Activated CD8-positive, alpha-beta T cell treated with anti-CD3 and anti-CD28 coated beads, Interleukin-2, amount 10 ng/mL, durations not matched to agents 7 days and 5 days (primary cell): ENCODE measurements around the gene TLE3. TPM values are rescaled to one million over a fixed set of nuclear protein-coding genes. Genes with fewer than 3 reads are reported as not detected.
A peak's percentile ranks its signal among the peaks of the same experiment; 100 is the strongest.

Experiments
- ATAC-seq: fragments of 150-1000 bp; cut with Tn5 transposase; one replicate; pipeline ENCODE4 v1.10.0; 2021; ENCODE audit warnings: moderate library complexity
- CTCF ChIA-PET: fragments of 350-600 bp; sonication (Branson Sonifier 250); formaldehyde crosslinking; loops from one replicate; lab custom pipeline; 2021; ENCODE audit warnings: antibody characterized with exemption; lab: Charles Lee
- POLR2A ChIA-PET: fragments of 350-600 bp; sonication (Branson Sonifier 250); formaldehyde crosslinking; loops from one replicate; lab custom pipeline; 2021; ENCODE audit warnings: antibody characterized with exemption; lab: Charles Lee
- DNase-seq: peaks from one replicate; pipeline ENCODE4 v3.0.0-alpha.2; 2020
- H3K27ac Mint-ChIP-seq: one replicate; pipeline ENCODE4 v1.8.0; 2021; ENCODE audit warnings: mild to moderate bottlenecking, mixed read lengths
- H3K27me3 Mint-ChIP-seq: one replicate; pipeline ENCODE4 v1.8.0; 2021; ENCODE audit warnings: low read depth, mixed read lengths
- H3K36me3 Mint-ChIP-seq: one replicate; pipeline ENCODE4 v1.8.0; 2021; ENCODE audit warnings: low read depth, mixed read lengths
- H3K4me1 Mint-ChIP-seq: one replicate; pipeline ENCODE4 v1.8.0; 2021; ENCODE audit warnings: low read depth, mixed read lengths
- H3K4me3 Mint-ChIP-seq: one replicate; pipeline ENCODE4 v1.8.0; 2021; ENCODE audit warnings: mild to moderate bottlenecking, mixed read lengths
- H3K9me3 Mint-ChIP-seq: one replicate; pipeline ENCODE4 v1.8.0; 2022; ENCODE audit warnings: mixed read lengths; ENCODE audit not compliant: insufficient read depth
- total RNA-seq, 2 experiments: library from RNA; stranded (reverse); gene quantifications; one replicate each; pipeline ENCODE4 v1.2.3, GENCODE V29; 2021

The TLE3 gene
- total RNA-seq = 10 to 100 TPM; 64.0 to 71.1 TPM

DNA sequence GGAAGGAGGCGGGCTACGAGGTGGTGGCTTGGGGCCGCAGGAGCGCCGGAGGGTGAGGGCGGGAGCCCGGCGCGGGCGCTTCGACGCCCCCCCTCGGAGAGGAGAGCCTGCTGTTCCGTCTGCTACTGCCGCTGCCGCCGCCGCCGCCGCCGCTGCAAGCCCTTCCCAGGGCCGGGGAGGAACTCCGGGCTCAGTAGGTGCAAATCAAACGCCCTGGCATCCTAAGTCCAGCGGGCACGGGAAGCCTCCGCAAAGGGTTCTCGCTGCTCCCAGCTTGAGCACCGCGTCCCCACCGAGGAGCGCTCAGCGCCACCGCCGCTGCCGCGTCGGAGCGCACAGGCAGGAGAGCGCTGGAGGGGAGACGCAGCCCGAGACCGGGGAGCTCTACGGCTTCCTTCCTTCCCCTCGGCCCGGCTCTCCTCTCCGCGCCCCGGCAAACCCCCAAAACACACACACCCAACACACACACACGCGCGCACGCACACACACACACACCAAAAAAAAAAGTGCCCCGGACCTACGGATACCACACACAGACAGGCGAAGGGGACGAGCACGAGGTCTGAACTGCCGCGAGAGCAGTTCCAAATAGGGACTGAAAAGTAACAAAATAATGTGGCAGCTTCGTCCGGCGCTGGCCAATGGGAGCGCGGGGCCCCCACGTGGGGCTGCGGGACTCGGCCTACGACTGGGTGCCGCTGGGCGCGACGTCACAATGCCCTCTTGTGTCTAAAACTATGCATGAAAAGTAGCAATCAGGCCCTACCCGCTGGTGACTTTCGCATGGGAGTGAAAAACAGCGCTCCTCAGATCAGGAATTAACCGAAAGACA, at the start of gene TLE3:
TSS of gene TLE3 (minus strand) at position 597 of the 832 bp plus-strand sequence. CDS start 1,119 bp downstream, outside the sequence.
- peaks cover 63% of the 10 kb centered on the region for H3K4me1 Mint-ChIP-seq
- ChIA-PET POLR2A (interaction anchor here (0.5 to 3.2 kb wide), 26 partner anchors 11 to 683 kb away, joined by 3 to 14 read pairs (median 4); partner anchors contain the start of genes KIF23 and RPLP1), CTCF (interaction anchor here (0.8 to 2.3 kb wide), 20 partner anchors 74 to 635 kb away, joined by 3 to 9 read pairs (median 6); no protein-coding TSS in a partner anchor)

DNA sequence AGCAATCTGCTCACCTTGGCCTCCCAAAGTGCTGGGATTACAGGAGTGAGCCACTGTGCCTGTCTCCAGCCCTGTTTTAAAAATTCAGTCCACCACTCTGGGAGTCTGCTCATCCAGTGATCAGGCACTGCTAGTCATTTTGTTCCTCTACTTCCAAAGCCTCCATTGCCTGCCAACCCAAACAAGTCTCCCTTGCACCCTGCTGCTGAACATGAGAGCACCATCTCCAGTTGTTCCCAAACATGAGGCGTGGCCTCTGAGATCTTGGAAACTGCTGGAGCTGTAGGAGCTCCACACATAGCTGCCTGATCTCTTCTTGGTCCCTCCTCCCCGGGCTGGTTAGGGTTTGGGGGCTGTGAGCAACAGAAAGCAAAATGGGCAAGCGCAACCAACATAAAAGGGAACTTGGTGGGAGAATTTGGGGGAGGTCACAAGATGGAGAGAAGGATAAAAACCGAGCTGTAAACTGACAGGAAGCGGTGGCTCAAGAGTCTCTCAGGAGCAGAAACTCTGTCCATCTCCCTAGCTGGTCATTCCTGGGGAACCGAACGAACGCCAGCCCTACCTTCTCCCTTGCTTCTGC, 49.6 kb upstream of the TLE3 start:
- Mint-ChIP-seq H3K9me3 (no peaks in the 10 kb centered on the region), H3K27ac (no peak overlapping the region), H3K36me3 (no peaks in the 10 kb centered on the region), H3K4me1 (peaks cover 16% of the 10 kb centered on the region), H3K27me3 (peaks cover 50% of the 10 kb centered on the region), H3K4me3 (no peak overlapping the region)
- CTCF ChIA-PET = no interaction called here
- no peak for DNase-seq
- POLR2A ChIA-PET = interaction anchor here (1.0 kb wide), 1 partner anchor 433 kb away, joined by 3 read pairs; no protein-coding TSS in a partner anchor
- ATAC-seq = no peak

More for the DNA sequence above, at the start of gene TLE3:
- DNase-seq (peak; percentile 99), ATAC-seq (peak; percentile 66)
- peaks cover 31% of the 10 kb centered on the region for H3K36me3 Mint-ChIP-seq
- peak within 1 kb of the TSS; percentile 98 for H3K27ac Mint-ChIP-seq
- H3K4me3 Mint-ChIP-seq = peak within 1 kb of the TSS; percentile 97
- no peaks in the 10 kb centered on the region for H3K9me3 Mint-ChIP-seq
- H3K27me3 Mint-ChIP-seq = peaks cover 4% of the 10 kb centered on the region

GRCh38 chr15:70146771-70147170, 49.1 kb upstream of the TLE3 start:
- no peaks in the 10 kb centered on the region for H3K36me3 Mint-ChIP-seq
- peaks cover 17% of the 10 kb centered on the region for H3K4me1 Mint-ChIP-seq
- no peak for ATAC-seq
- no peak overlapping the region for H3K27ac Mint-ChIP-seq
- H3K27me3 Mint-ChIP-seq = peaks cover 50% of the 10 kb centered on the region
- POLR2A ChIA-PET = interaction anchor here (1.0 kb wide), 1 partner anchor 432 kb away, joined by 3 read pairs; no protein-coding TSS in a partner anchor
- CTCF ChIA-PET = no interaction called here
- H3K9me3 Mint-ChIP-seq = no peaks in the 10 kb centered on the region
- no peak for DNase-seq
- H3K4me3 Mint-ChIP-seq = no peak overlapping the region

GRCh38 chr15:70146162-70146561, 48.4 kb upstream of the TLE3 start:
- ChIA-PET POLR2A (no interaction called here), CTCF (no interaction called here)
- Mint-ChIP-seq H3K9me3 (no peaks in the 10 kb centered on the region), H3K4me3 (no peak overlapping the region), H3K36me3 (no peaks in the 10 kb centered on the region), H3K27ac (no peak overlapping the region), H3K27me3 (peaks cover 47% of the 10 kb centered on the region), H3K4me1 (peaks cover 23% of the 10 kb centered on the region)
- DNase-seq (no peak), ATAC-seq (no peak)

GRCh38 chr15:70145261-70145660, 47.5 kb upstream of the TLE3 start:
- no peak overlapping the region for H3K27ac Mint-ChIP-seq
- peaks cover 43% of the 10 kb centered on the region for H3K27me3 Mint-ChIP-seq
- ChIA-PET CTCF (no interaction called here), POLR2A (no interaction called here)
- H3K36me3 Mint-ChIP-seq = no peaks in the 10 kb centered on the region
- peaks cover 32% of the 10 kb centered on the region for H3K4me1 Mint-ChIP-seq
- no peak for DNase-seq
- ATAC-seq = no peak
- H3K4me3 Mint-ChIP-seq = no peak overlapping the region
- no peaks in the 10 kb centered on the region for H3K9me3 Mint-ChIP-seq

DNA sequence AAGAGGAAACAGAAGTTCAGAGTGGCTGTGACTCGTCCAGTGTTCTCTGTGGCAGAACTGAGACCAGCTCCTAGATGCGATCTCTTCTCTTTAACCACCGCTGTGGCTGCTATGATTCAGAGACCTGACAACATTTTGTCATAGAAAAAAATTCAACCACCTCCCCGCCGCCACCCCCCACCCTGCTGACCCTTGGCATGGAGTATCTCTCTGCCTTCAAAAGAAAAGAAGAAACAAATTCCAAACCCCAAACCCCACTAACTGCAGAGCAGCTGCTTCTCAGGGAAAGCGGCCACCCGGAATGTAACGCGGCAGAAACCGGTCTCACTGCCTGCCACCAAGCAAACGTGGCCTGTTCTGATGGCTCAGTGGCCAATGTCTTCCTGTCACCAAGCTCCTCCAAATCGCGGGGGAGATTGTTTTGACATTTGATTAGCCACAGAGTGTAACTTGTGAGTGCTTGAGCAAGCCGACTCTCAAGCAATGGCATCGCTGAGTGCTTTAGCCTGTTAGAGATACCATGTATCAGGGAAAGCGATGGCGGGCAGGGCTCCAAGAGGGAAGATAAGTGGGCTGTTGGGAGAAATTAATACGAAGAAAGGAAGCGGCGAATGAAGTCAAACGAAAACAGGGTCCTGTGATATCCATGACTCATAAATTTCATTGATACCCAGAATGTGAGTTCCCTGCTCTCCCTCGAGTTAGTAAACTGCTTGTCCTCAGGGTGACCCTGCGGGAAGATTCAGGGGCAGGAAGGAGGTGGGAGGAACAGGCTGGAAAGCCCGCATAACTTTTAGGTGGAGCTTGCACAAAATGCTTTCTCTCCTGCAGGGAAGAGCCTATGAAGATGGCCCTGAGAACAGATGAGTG, 44.8 kb upstream of the TLE3 start:
- Mint-ChIP-seq H3K4me1 (peaks cover 37% of the 10 kb centered on the region), H3K4me3 (no peak overlapping the region), H3K27me3 (peaks cover 34% of the 10 kb centered on the region), H3K36me3 (no peaks in the 10 kb centered on the region), H3K9me3 (no peaks in the 10 kb centered on the region), H3K27ac (peak overlapping the region; percentile 48)
- peak; percentile 52 for ATAC-seq
- CTCF ChIA-PET = interaction anchor here (1.0 kb wide), 1 partner anchor 324 kb away, joined by 3 read pairs; no protein-coding TSS in a partner anchor
- POLR2A ChIA-PET = interaction anchor here (0.8 to 1.0 kb wide), 3 partner anchors 9 to 46 kb away, joined by 3 read pairs; no protein-coding TSS in a partner anchor
- peak; percentile 31 for DNase-seq

GRCh38 chr15:70142072-70142321, 44.3 kb upstream of the TLE3 start:
- H3K4me3 Mint-ChIP-seq = no peak overlapping the region
- peaks cover 37% of the 10 kb centered on the region for H3K4me1 Mint-ChIP-seq
- peaks cover 30% of the 10 kb centered on the region for H3K27me3 Mint-ChIP-seq
- POLR2A ChIA-PET = interaction anchor here (0.8 to 1.0 kb wide), 3 partner anchors 10 to 46 kb away, joined by 3 read pairs; no protein-coding TSS in a partner anchor
- peak overlapping the region; percentile 50 for H3K27ac Mint-ChIP-seq
- DNase-seq (no peak), ATAC-seq (peak; percentile 38)
- H3K9me3 Mint-ChIP-seq = no peaks in the 10 kb centered on the region
- CTCF ChIA-PET = interaction anchor here (1.0 kb wide), 1 partner anchor 325 kb away, joined by 3 read pairs; no protein-coding TSS in a partner anchor
- H3K36me3 Mint-ChIP-seq = no peaks in the 10 kb centered on the region

DNA sequence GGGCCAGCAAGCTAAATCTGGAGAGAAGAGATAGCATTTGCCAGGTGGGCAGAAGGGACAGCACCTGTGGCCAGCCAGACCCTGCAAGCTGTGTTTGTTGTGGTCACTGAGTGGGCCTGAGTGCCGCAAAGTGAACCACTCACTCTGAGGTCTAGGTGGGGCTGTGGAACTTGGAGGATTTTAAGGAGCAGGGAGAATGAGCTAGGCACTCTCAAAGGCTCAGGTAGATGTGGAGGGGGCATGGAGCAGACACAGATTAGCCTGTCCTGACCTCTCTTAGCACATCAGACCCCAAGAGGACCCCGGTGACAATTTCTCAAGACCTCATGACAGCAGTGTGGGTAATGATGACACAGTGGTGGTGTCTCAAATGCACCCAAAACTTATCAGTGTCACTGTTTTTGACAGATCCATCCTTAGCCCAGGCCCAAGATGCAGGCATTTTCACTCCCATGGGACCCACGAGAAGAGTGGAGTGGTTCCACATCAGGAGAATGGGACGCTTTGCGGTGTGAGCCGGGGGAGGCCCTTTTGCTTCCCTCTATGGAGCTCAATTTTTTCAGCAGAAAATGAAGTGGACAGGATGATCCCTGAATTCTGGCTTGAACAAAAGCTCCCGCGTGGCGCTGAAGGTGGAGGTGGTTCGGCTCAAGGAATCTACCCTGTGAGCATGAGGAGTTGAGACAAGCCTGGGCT, 43.8 kb upstream of the TLE3 start:
- CTCF ChIA-PET = interaction anchor here (1.0 kb wide), 2 partner anchors 43 to 325 kb away, joined by 3 read pairs; no protein-coding TSS in a partner anchor
- Mint-ChIP-seq H3K36me3 (no peaks in the 10 kb centered on the region), H3K9me3 (no peaks in the 10 kb centered on the region), H3K27ac (peak overlapping the region; percentile 50), H3K4me1 (peaks cover 37% of the 10 kb centered on the region), H3K27me3 (peaks cover 30% of the 10 kb centered on the region), H3K4me3 (peak overlapping the region; percentile 35)
- POLR2A ChIA-PET = interaction anchor here (0.9 to 2.4 kb wide), 3 partner anchors 43 to 45 kb away, joined by 3 to 7 read pairs (median 3); partner anchors contain the start of gene TLE3
- DNase-seq = no peak
- ATAC-seq = no peak

GRCh38 chr15:70140543-70141375, 43.0 kb upstream of the TLE3 start:
- ATAC-seq (peak; percentile 61), DNase-seq (peak; percentile 37)
- POLR2A ChIA-PET = interaction anchor here (2.4 kb wide), 1 partner anchor 44 kb away, joined by 7 read pairs; the partner anchor contains the start of gene TLE3
- H3K27me3 Mint-ChIP-seq = peaks cover 27% of the 10 kb centered on the region
- H3K27ac Mint-ChIP-seq = peak overlapping the region; percentile 48
- peak overlapping the region; percentile 35 for H3K4me3 Mint-ChIP-seq
- CTCF ChIA-PET = interaction anchor here (1.0 kb wide), 1 partner anchor 42 kb away, joined by 3 read pairs; no protein-coding TSS in a partner anchor
- peaks cover 37% of the 10 kb centered on the region for H3K4me1 Mint-ChIP-seq
- H3K36me3 Mint-ChIP-seq = no peaks in the 10 kb centered on the region
- no peaks in the 10 kb centered on the region for H3K9me3 Mint-ChIP-seq

DNA sequence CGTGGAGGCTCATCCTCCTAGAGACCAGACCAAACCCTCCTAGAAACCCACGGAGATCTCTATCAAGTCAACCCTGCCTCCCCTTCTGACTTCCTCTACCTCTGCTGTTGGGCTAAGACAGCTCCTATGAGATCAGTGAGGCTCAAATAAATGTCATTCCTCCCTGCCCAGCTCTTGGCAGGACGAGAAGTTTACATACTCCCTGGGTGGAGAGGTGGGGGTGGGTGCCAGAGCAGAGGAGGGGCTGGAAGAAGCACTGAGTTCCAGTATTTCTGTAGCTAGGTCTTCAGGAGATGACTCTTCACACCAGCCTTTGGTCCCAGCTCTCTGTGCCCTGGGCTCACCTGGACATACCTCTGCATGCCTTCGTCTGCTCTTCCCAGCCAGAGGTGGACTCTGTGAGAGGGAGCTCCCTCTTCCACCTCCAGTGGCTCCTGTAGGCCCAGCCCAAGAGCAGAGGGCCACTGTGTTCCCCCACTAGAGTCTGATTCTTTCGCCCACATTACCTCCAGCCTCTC, 42.4 kb upstream of the TLE3 start:
- DNase-seq (no peak), ATAC-seq (no peak)
- no peak overlapping the region for H3K27ac Mint-ChIP-seq
- H3K36me3 Mint-ChIP-seq = no peaks in the 10 kb centered on the region
- ChIA-PET POLR2A (interaction anchor here (2.4 kb wide), 1 partner anchor 43 kb away, joined by 7 read pairs; the partner anchor contains the start of gene TLE3), CTCF (interaction anchor here (0.9 to 1.0 kb wide), 2 partner anchors 42 to 168 kb away, joined by 3 read pairs; no protein-coding TSS in a partner anchor)
- H3K9me3 Mint-ChIP-seq = no peaks in the 10 kb centered on the region
- H3K4me3 Mint-ChIP-seq = no peak overlapping the region
- H3K27me3 Mint-ChIP-seq = peaks cover 27% of the 10 kb centered on the region
- peaks cover 37% of the 10 kb centered on the region for H3K4me1 Mint-ChIP-seq
